Measurements from ENCODE around the gene KRTAP5-5. TPM values are rescaled to one million over a fixed set of nuclear protein-coding genes. Genes with fewer than 3 reads are reported as not detected.
"Not testable (repeated sequence)": the region's sequence is repeated elsewhere in the genome, so short reads cannot be mapped to it uniquely, and the experiment has no call there.

Gene KRTAP5-5
- total RNA-seq, 1 donor from 2014 or later: not detected

DNA sequence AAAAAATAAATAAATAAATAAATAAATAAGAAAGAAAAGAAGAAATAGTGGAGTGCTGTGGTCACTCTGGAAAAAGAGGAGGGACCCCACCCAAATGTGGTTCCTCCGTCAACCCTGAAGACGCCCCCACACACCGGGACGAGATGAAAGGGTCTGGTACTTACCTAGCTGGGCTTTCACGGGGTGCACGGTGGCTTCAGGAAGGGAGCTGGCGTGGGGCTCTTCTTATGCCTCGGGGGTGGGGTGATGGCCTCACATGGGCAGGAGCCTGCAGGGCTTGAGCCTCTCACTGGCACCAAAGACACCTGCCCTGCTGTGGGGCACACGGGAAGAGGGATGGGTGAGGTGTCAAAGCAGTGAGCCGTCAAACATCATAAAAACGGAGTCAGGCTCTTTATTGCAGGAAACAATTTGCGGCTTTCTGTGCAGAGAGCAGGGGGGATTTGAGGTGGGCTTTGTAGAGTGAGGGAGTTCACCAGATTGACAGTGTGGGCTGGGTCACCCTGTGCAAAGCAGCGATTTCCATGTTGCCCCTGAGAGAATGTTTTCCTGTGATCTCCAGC is 39.4 kb downstream of the KRTAP5-5 start:
- ATAC-seq (ENCODE audit: poor library complexity): no peak
- intact Hi-C loops (cut with DNase I): no loop called here
- no peak for DNase-seq

DNA sequence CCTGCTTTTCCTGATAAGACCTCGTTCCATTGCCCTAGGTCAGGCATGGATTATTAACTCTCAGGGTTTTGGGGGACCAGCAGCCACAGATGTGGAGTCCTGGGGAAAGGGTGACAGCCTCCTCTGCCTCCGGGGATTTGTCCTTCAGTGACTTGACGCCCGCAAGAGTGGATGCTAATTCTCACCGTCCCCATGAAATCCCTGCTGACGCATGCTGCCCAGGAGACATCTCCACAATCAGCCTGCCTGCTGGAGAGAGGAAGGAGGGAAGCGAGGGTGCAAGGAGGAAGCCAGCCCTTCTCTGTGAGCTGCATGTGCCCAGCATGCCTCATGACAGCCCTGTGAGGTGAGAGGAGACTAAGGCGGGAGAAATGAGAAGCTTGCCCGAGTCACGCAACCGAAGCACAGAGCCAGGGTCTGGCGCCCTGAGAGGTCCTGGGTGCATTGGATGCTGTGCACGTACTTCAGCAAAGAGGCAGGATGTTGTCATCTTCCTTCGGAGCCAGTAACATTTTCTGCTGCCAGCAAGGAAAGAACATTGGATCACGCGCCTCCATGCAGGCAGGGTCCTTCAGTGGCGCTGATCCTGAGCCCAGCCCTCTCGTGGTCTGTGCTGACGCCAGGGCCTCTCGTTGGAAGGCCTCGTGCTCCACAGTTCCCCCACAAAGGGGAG is 40.1 kb downstream of the KRTAP5-5 start:
- ATAC-seq (ENCODE audit: poor library complexity): no peak
- DNase-seq: no peak
- intact Hi-C loops (cut with DNase I): no loop called here

- intact Hi-C loops (cut with DNase I); ATAC-seq (ENCODE audit: poor library complexity); DNase-seq: not testable (repeated sequence)
These were observed 40.9 kb downstream of the KRTAP5-5 start for GRCh38 chr11:1670457-1670856.

GRCh38 chr11:1670905-1671371 is 41.4 kb downstream of the KRTAP5-5 start:
- intact Hi-C loops (cut with DNase I): no loop called here
- ATAC-seq (ENCODE audit: poor library complexity) (no peak), DNase-seq (no peak)

GRCh38 chr11:1671658-1672057 is 42.1 kb downstream of the KRTAP5-5 start:
- intact Hi-C loops (cut with DNase I): no loop called here
- no peak for ATAC-seq (ENCODE audit: poor library complexity)
- DNase-seq: no peak

DNA sequence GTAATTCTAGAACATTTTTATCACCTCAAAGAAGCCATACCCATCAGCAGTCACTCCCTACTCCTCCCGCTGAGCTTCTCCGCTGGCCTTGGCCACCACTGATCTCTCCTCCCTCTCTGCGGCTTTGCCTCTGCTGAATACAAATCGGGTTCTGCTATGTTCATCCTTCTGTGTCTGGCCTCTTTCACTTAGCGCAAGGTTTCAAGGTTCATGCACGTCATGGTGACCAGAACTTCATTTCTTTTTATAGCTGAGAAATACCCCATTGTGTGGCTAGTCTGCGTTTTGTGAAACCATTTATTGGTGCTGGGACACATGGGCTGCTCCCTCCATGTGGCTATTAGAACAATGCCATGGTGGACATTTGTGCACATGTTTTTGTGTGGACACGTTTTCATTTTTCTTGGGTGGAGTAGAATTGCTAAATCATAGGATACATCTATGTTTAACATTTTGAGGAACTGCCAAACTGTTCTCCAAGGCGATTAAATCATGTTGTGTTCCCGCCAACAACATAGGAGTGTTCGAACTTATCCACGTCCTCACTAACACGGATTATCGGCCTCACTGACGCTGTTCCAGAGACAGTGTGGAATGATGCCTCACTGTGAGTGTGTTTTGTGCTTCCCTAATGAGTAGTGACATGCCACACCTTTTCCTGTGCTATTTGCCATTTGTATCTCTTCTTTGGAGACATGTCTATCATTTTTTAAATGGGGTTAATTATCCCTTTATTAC is 43.2 kb downstream of the KRTAP5-5 start:
- DNase-seq (no peak), ATAC-seq (ENCODE audit: poor library complexity) (no peak)
- intact Hi-C loops (cut with DNase I): no loop called here

GRCh38 chr11:1673446-1674172 is 44.0 kb downstream of the KRTAP5-5 start:
- intact Hi-C loops (cut with DNase I): no loop called here
- ATAC-seq (ENCODE audit: poor library complexity): no peak
- DNase-seq: no peak

DNA sequence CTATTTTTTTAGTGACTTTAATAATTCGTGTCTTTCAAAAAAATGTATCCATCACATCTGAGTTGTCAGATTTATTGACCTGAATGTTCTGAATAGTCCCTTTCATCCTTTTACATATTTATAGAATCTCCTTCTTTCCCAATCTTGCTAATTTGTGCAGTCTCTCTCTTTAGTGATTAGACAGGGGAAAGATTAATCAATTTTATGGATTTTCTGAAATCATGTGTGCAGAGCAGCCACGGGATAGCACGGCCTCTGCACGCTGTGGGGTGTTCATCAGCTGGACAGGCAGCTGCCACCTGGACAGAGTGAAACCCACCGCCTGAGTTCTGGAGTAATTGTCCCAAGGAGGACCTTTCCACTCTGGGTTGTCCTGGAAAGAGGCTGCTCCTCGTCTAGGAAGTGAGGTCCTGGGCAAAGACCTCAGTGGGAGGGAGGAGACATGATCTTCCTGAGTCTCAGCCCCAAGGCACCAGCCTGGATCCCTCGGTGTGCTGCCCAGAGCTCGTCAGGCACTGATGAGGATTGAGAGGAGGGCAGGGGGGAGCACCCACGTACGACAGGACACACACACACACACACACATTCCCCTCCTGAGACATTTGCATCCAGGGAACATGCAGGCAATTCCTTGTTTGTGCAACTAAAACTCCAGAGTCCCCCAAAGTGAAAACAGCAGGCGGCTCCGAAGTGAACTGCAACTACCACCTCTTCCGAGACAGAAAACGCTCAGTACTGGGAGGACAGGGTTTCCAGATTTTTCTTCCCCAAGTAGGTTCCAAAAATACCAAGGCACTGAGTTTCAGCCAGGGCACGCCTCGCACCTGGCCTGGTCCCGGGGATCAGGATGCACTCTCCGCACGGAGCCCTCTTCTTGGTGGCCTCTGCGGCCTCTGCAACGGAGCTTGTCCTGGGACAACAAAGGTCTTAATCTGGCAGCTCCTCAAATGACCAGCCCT is 44.9 kb downstream of the KRTAP5-5 start:
- intact Hi-C loops (cut with DNase I): no loop called here
- ATAC-seq (ENCODE audit: poor library complexity) (no peak), DNase-seq (no peak)

GRCh38 chr11:1675536-1676228 is 46.1 kb downstream of the KRTAP5-5 start:
- intact Hi-C loops (cut with DNase I): no loop called here
- ATAC-seq (ENCODE audit: poor library complexity) (no peak), DNase-seq (no peak)

GRCh38 chr11:1676229-1676740 is 46.7 kb downstream of the KRTAP5-5 start:
- ATAC-seq (ENCODE audit: poor library complexity): no peak
- intact Hi-C loops (cut with DNase I): no loop called here

GRCh38 chr11:1679881-1680280 is 50.3 kb downstream of the KRTAP5-5 start:
- intact Hi-C loops (cut with DNase I): no loop called here
- ATAC-seq (ENCODE audit: poor library complexity) (no peak), DNase-seq (no peak)

More at GRCh38 chr11:1676229-1676740, 46.7 kb downstream of the KRTAP5-5 start:
- no peak for DNase-seq

Other genes with a start within 250 kb of the KRTAP5-5 start
- gene BRSK2, start 239.8 kb upstream of the KRTAP5-5 start, total RNA-seq: 0.67 TPM
- gene MOB2, start 143.0 kb upstream of the KRTAP5-5 start, total RNA-seq: 46.1 TPM
- 7.7 TPM for gene DUSP8, start 57.5 kb upstream of the KRTAP5-5 start, total RNA-seq
- not detected for gene KRTAP5-1, start 44.5 kb upstream of the KRTAP5-5 start, total RNA-seq
- not detected for gene KRTAP5-2, start 31.5 kb upstream of the KRTAP5-5 start, total RNA-seq
- not detected for gene KRTAP5-3, start 21.3 kb upstream of the KRTAP5-5 start, total RNA-seq
- not detected for gene KRTAP5-4, start 7.6 kb upstream of the KRTAP5-5 start, total RNA-seq
- not detected for gene KRTAP5-6, start 67.4 kb downstream of the KRTAP5-5 start, total RNA-seq
- 1.1 TPM for gene IFITM10, start 120.8 kb downstream of the KRTAP5-5 start, total RNA-seq
- 986 TPM for gene CTSD, start 134.2 kb downstream of the KRTAP5-5 start, total RNA-seq
- gene SYT8, start 205.2 kb downstream of the KRTAP5-5 start, total RNA-seq: not detected
- gene TNNI2, start 209.2 kb downstream of the KRTAP5-5 start, total RNA-seq: not detected
- 23.0 TPM for gene LSP1, start 223.3 kb downstream of the KRTAP5-5 start, total RNA-seq